K562 (cell line): ENCODE data around the gene MED17.

Experiments used
- EZH2 ChIP-seq: IDR thresholded peaks from 2 replicates; pipeline ENCODE4 v1.6.1; 2012; ENCODE audit warnings: low read depth, mild to moderate bottlenecking, inconsistent platforms, low read length, borderline replicate concordance
- HBP1 ChIP-seq: fragments of 450-650 bp; formaldehyde crosslinking; IDR thresholded peaks from 2 replicates; pipeline ENCODE4 v1.4.0; 2022; ENCODE audit warnings: missing genetic modification characterization
- HMG20B ChIP-seq: fragments of 250-450 bp; sonication (Bioruptor Pico); IDR thresholded peaks from 2 replicates; pipeline ENCODE4 v1.5.0; 2021; ENCODE audit warnings: mild to moderate bottlenecking
- RBM15 ChIP-seq: fragments of 200-400 bp; formaldehyde crosslinking; IDR thresholded peaks from 2 replicates; pipeline ENCODE4 v1.6.1; 2018; ENCODE audit warnings: mild to moderate bottlenecking, low read length, moderate library complexity; ENCODE audit not compliant: insufficient read depth
- SRSF3 ChIP-seq: fragments of 200-400 bp; formaldehyde crosslinking; IDR thresholded peaks from 2 replicates; pipeline ENCODE4 v1.6.1; 2016; ENCODE audit warnings: mild to moderate bottlenecking, low read length, moderate library complexity; ENCODE audit not compliant: insufficient read depth
- ZNF77 ChIP-seq: fragments of 250-450 bp; sonication (Bioruptor Pico); IDR thresholded peaks from 2 replicates; pipeline ENCODE4 v1.5.0; 2020

DNA sequence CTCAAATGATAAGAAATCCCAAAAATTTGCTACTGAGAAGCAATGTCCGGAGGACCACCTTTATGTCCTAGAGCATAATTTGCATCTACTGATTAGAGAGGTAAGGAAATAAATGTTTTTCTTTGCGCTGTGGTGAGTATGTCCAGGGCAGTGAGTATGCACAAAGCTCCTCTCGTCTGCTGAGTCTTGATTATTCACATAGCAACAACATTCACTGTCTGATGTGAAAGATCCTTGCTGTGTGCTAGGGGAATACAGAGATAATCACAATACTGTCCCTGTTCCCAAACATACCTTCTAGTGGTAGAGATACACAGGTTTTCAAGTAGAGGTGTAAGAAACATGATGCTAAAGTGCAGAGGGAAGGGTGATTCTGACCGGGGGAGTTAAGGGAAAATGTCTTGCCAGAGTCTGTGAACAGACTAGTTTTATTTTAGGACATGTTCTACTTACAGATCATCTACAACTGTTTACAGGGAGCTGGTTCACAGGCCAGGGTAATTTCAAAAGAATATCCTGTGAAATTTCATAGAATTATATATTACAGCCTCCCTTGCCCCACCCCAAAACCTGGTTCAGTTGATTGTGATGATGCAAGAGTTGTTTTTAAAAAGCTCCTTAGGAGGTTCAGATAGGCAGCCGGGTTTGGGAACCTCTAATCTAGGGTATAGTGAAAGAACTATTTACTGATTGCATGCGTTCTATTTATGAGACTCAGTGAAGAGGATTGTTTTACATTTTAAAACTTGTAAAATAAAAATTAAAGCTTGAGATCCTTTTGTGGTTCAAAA, 12.6 kb downstream of the MED17 start:
- TF ChIP-seq EZH2 = no peak
- no peak for TF ChIP-seq HBP1 (CRISPR knock-in tag)
- no peak for TF ChIP-seq HMG20B (CRISPR knock-in tag)
- no peak for TF ChIP-seq ZNF77 (CRISPR knock-in tag)
- no peak for TF ChIP-seq RBM15
- TF ChIP-seq SRSF3 = no peak
